ENCODE data around the gene KIAA1143. TPM values are rescaled to one million over a fixed set of nuclear protein-coding genes. Genes with fewer than 3 reads are reported as not detected.

KIAA1143 gene
- total and polyA plus RNA-seq, 9 of the 15 experiments (the other 6 are each of a cell fraction or from before 2014, with no cell fraction given): 25.6 to 72.0 (median 42.2) TPM

GRCh38 chr3:44761424-44762169 lies at the start of gene KIAA1143, which contains the start of gene KIF15 (continued):
- TF ChIP-seq ZBTB5 (IDR thresholded peaks at IDR 0.05) (no peak), E2F5 (CRISPR knock-in tag; IDR thresholded peaks at IDR 0.05) (peak; percentile 91), ZNF24 (IDR thresholded peaks at IDR 0.05) (peak; percentile 57; the same call in 1 of the 2 replicates), ETV6 (IDR thresholded peaks at IDR 0.05; ENCODE audit: borderline replicate concordance in 1 of 2, low read depth in 2 of 2, low read length in 1 of 2) (0 out of 4 replicates have a peak, but pooled peaks of 1 of the 2 experiments have one; percentile 52), ETV6 (CRISPR knock-in tag; IDR thresholded peaks at IDR 0.05; ENCODE audit: borderline replicate concordance) (no peak), ARID1B (IDR thresholded peaks at IDR 0.05) (peak; percentile 30; the same call in 1 of the 2 replicates), PTRF (tag; IDR thresholded peaks at IDR 0.05) (no peak), KLF1 (tag; IDR thresholded peaks at IDR 0.05) (peak; percentile 55; the same call in 1 of the 2 replicates), ZNF217 (CRISPR knock-in tag; IDR thresholded peaks at IDR 0.05) (0 out of 2 replicates have a peak, but pooled peaks have one; percentile 17), HDAC2 (IDR thresholded peaks at IDR 0.05) (peak; percentile 89), LCOR (CRISPR knock-in tag; IDR thresholded peaks at IDR 0.05) (peak; percentile 99), POLR2H (tag; IDR thresholded peaks at IDR 0.05; ENCODE audit: low read depth) (peak; percentile 93), ZSCAN29 (IDR thresholded peaks at IDR 0.05) (peak; percentile 48; the same call in 1 of the 2 replicates), TAF7 (tag; IDR thresholded peaks at IDR 0.05) (peak; percentile 81), ZNF165 (CRISPR knock-in tag; IDR thresholded peaks at IDR 0.05; ENCODE audit: borderline replicate concordance) (0 out of 2 replicates have a peak, but pooled peaks have one; percentile 29), NR4A1 (CRISPR knock-in tag; IDR thresholded peaks at IDR 0.05) (no peak), NR4A1 (tag; IDR thresholded peaks at IDR 0.05) (peak; percentile 76), ZNF644 (tag; IDR thresholded peaks at IDR 0.05; ENCODE audit: low read depth) (peak; percentile 86; the same call in 1 of the 2 replicates), GATAD2B (IDR thresholded peaks at IDR 0.05; ENCODE audit: borderline replicate concordance) (peak; percentile 75; the same call in 1 of the 2 replicates), SMARCA5 (IDR thresholded peaks at IDR 0.05) (no peak), SREBF1 (IDR thresholded peaks at IDR 0.05; ENCODE audit: borderline replicate concordance, low read depth, low read length) (no peak; the same call in 1 of the 2 replicates), ZNF224 (CRISPR knock-in tag; IDR thresholded peaks at IDR 0.05) (0 out of 2 replicates have a peak, but pooled peaks have one; percentile 11)
- TF ChIP-seq, protein P1, sequence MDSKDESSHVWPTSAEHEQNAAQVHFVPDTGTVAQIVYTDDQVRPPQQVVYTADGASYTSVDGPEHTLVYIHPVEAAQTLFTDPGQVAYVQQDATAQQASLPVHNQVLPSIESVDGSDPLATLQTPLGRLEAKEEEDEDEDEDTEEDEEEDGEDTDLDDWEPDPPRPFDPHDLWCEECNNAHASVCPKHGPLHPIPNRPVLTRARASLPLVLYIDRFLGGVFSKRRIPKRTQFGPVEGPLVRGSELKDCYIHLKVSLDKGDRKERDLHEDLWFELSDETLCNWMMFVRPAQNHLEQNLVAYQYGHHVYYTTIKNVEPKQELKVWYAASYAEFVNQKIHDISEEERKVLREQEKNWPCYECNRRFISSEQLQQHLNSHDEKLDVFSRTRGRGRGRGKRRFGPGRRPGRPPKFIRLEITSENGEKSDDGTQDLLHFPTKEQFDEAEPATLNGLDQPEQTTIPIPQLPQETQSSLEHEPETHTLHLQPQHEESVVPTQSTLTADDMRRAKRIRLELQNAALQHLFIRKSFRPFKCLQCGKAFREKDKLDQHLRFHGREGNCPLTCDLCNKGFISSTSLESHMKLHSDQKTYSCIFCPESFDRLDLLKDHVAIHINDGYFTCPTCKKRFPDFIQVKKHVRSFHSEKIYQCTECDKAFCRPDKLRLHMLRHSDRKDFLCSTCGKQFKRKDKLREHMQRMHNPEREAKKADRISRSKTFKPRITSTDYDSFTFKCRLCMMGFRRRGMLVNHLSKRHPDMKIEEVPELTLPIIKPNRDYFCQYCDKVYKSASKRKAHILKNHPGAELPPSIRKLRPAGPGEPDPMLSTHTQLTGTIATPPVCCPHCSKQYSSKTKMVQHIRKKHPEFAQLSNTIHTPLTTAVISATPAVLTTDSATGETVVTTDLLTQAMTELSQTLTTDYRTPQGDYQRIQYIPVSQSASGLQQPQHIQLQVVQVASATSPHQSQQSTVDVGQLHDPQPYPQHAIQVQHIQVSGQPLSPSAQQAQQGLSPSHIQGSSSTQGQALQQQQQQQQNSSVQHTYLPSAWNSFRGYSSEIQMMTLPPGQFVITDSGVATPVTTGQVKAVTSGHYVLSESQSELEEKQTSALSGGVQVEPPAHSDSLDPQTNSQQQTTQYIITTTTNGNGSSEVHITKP (IDR thresholded peaks at IDR 0.05; ENCODE audit: partially characterized antibody): peak; percentile 28

Data from K562 (cell line).